Activated naive CD4-positive, alpha-beta T cell treated with anti-CD3 and anti-CD28 coated beads, Interleukin-2, amount 50 U/mL, for 24 hours (primary cell): ENCODE data around the gene CCDC177.

ENCODE experiments used
- H3K27ac Mint-ChIP-seq: one replicate; pipeline ENCODE4 v1.8.0; 2021; ENCODE audit warnings: mild to moderate bottlenecking, mixed read lengths
- H3K27me3 Mint-ChIP-seq: one replicate; pipeline ENCODE4 v1.8.0; 2021; ENCODE audit warnings: mixed read lengths
- H3K36me3 Mint-ChIP-seq: one replicate; pipeline ENCODE4 v1.8.0; 2021; ENCODE audit warnings: mixed read lengths
- H3K4me1 Mint-ChIP-seq: one replicate; pipeline ENCODE4 v1.8.0; 2021; ENCODE audit warnings: mixed read lengths
- H3K4me3 Mint-ChIP-seq: one replicate; pipeline ENCODE4 v1.8.0; 2021; ENCODE audit warnings: mild to moderate bottlenecking, mixed read lengths
- H3K9me3 Mint-ChIP-seq: one replicate; pipeline ENCODE4 v1.8.0; 2021; ENCODE audit warnings: mixed read lengths

Gene CCDC177

DNA sequence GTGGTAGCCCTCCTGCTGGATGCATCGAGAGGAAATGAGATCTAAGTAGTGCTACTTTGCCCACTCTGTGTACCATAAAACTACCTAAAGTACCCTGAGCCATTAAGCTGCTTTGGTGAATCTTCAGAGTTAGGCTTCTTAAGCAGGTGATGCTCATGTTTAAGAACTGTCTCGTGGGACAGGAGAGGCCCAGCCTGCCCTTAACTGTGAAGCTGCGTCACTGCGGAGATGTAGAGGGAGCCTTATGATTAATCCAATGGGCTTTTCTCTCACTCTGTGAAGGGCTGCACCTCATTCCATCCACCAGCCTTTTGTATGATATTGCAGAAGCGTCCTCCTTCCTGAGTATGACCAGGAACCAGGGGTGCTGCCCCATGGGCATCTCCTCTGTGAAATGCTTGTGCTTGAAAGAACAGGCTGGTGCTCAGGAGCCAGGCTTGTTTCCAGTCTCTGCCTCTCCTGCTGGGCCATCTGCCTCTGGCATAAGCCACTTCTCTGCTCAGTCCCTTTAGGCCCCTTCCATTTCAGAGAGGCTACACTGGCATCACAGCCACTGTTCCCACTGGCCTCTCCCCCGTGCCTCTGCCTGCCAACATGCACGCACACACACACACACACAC lies 6.8 kb upstream of the CCDC177 start:
- Mint-ChIP-seq H3K9me3 (no peaks in the 10 kb centered on the region), H3K27me3 (peaks cover 4% of the 10 kb centered on the region), H3K4me1 (no peaks in the 10 kb centered on the region), H3K27ac (no peak overlapping the region), H3K36me3 (no peaks in the 10 kb centered on the region), H3K4me3 (no peak overlapping the region)

DNA sequence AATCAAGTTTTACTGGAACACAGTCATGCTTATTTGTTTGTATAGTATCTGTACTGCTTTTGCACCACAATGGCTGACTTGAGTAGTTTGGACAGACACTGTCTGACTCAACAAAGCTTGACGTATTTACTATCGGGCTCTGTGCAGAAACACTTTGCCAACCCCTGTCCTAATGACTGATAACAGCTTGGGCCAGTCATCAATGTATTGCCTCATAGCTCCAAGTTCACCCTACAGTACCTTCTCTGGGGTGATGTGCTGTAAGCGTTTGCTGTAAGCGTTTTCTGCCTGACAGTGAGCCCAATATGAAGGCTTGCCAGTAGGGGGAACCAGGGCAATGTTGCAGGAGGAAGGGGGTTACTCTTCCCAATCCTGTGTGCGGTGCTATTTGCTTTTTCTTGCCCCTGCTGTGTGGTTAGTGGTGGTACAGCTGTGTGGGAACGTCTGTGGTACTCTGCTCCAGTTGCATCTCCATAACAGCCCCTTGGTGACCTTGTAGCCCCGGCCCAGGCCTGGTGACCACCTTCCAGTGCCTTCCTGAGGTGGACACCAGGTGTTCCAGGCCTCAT lies 5.4 kb upstream of the CCDC177 start:
- no peaks in the 10 kb centered on the region for H3K4me1 Mint-ChIP-seq
- H3K27me3 Mint-ChIP-seq = peaks cover 11% of the 10 kb centered on the region
- no peak overlapping the region for H3K27ac Mint-ChIP-seq
- H3K36me3 Mint-ChIP-seq = no peaks in the 10 kb centered on the region
- H3K4me3 Mint-ChIP-seq = no peak overlapping the region
- no peaks in the 10 kb centered on the region for H3K9me3 Mint-ChIP-seq

GRCh38 chr14:69579476-69579875 lies 4.8 kb upstream of the CCDC177 start:
- Mint-ChIP-seq H3K4me3 (no peak overlapping the region), H3K36me3 (no peaks in the 10 kb centered on the region), H3K27ac (no peak overlapping the region), H3K27me3 (peaks cover 15% of the 10 kb centered on the region), H3K9me3 (no peaks in the 10 kb centered on the region), H3K4me1 (peaks cover 4% of the 10 kb centered on the region)

- Mint-ChIP-seq H3K9me3 (no peaks in the 10 kb centered on the region), H3K4me1 (peaks cover 10% of the 10 kb centered on the region), H3K27ac (no peak overlapping the region), H3K4me3 (peak overlapping the region; percentile 96), H3K27me3 (peaks cover 32% of the 10 kb centered on the region), H3K36me3 (no peaks in the 10 kb centered on the region)
Measured at GRCh38 chr14:69574954-69575295, 254 bp upstream of the CCDC177 start.

GRCh38 chr14:69573831-69574262 lies 824 bp downstream of the CCDC177 start:
- H3K4me3 Mint-ChIP-seq = peak overlapping the region; percentile 96
- H3K4me1 Mint-ChIP-seq = peaks cover 10% of the 10 kb centered on the region
- no peaks in the 10 kb centered on the region for H3K36me3 Mint-ChIP-seq
- no peak overlapping the region for H3K27ac Mint-ChIP-seq
- H3K9me3 Mint-ChIP-seq = no peaks in the 10 kb centered on the region
- peaks cover 39% of the 10 kb centered on the region for H3K27me3 Mint-ChIP-seq

- no peak overlapping the region for H3K27ac Mint-ChIP-seq
- peak overlapping the region; percentile 96 for H3K4me3 Mint-ChIP-seq
- H3K4me1 Mint-ChIP-seq = peaks cover 10% of the 10 kb centered on the region
- H3K27me3 Mint-ChIP-seq = peaks cover 43% of the 10 kb centered on the region
- H3K9me3 Mint-ChIP-seq = no peaks in the 10 kb centered on the region
- no peaks in the 10 kb centered on the region for H3K36me3 Mint-ChIP-seq
Measured at GRCh38 chr14:69573205-69573830, 1.4 kb downstream of the CCDC177 start.

GRCh38 chr14:69572841-69573135 lies 1.9 kb downstream of the CCDC177 start:
- H3K36me3 Mint-ChIP-seq = no peaks in the 10 kb centered on the region
- peak overlapping the region; percentile 15 for H3K4me3 Mint-ChIP-seq
- peaks cover 10% of the 10 kb centered on the region for H3K4me1 Mint-ChIP-seq
- H3K27me3 Mint-ChIP-seq = peaks cover 47% of the 10 kb centered on the region
- no peak overlapping the region for H3K27ac Mint-ChIP-seq
- H3K9me3 Mint-ChIP-seq = no peaks in the 10 kb centered on the region

DNA sequence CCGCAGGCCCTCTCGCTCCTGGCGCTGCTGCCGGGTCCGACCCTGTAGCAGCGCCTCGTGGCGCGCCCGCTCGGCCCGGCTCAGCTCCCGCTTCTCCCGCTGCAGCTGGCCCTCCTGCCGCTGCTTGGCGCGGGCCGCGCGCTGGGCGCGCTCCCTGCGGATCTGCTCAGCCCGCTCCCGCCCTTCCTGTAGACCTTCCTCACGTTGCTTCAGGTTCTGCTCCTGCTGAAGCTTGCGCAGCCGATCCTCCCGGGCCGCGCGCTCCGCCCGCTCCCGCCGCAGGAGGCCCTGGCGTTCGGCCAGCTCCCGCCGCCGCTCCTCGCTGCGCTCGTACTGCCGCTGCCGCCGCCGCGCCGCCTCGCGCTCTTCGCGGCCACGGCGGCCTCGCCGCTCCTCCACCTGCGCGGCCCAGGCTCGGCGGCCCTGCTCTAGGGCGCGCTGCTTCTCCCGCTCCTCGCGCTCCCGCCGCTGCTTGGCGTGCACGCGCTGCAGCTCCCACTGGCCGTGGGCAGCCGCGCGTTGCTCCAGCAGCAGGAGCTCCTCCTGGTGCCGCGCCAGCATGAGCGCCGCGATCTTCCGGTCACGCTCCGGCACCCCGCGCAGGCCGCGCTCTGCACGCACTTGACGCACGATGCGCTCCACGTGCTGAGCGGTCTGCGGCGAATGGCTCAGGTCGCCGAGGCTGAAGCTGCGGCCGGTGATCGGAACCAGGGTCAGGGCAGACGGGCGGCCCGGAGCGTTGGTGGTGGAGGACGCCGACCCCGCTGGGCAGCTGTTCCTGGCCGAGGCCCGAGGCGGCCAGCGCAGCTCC lies 2.4 kb downstream of the CCDC177 start:
- H3K4me3 Mint-ChIP-seq = peak overlapping the region; percentile 15
- no peaks in the 10 kb centered on the region for H3K9me3 Mint-ChIP-seq
- H3K27ac Mint-ChIP-seq = no peak overlapping the region
- H3K4me1 Mint-ChIP-seq = peaks cover 10% of the 10 kb centered on the region
- H3K36me3 Mint-ChIP-seq = no peaks in the 10 kb centered on the region
- peaks cover 48% of the 10 kb centered on the region for H3K27me3 Mint-ChIP-seq

DNA sequence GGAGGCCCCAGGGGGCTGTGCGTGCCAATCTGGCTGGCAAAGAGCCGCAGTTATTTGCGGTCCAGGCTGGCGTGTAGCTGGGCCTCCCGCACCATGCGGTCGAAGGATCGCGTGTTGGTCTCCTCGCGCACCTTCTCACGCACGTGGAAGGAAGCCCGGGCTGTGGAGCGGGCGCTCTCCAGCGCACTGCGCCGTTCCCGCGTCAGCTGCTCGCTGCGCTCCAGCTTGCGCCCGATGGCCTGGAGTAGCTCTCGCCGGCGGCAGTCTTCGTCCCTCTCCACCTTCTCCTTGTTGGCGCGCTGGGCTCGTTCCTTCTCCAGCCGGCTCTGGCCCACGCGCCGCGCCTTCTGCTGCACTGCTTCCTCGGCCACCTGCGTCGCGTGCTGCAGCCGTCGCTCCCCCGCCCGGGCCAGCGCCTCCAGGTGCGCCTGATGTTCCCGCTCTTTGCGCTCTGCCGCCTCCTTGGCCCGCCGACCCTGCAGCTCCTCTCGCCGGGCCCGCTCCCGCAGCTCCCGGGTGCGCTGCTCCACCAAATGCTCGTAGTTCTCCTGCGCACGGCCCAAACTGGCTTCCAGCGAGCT lies 3.1 kb downstream of the CCDC177 start:
- Mint-ChIP-seq H3K27me3 (peaks cover 49% of the 10 kb centered on the region), H3K27ac (no peak overlapping the region), H3K9me3 (no peaks in the 10 kb centered on the region), H3K4me3 (no peak overlapping the region), H3K36me3 (no peaks in the 10 kb centered on the region), H3K4me1 (peaks cover 10% of the 10 kb centered on the region)

- Mint-ChIP-seq H3K36me3 (no peaks in the 10 kb centered on the region), H3K9me3 (no peaks in the 10 kb centered on the region), H3K27ac (no peak overlapping the region), H3K4me3 (peak overlapping the region; percentile 23), H3K27me3 (peaks cover 44% of the 10 kb centered on the region), H3K4me1 (peaks cover 10% of the 10 kb centered on the region)
Measured at GRCh38 chr14:69570836-69571330, 3.8 kb downstream of the CCDC177 start.

- peaks cover 10% of the 10 kb centered on the region for H3K4me1 Mint-ChIP-seq
- H3K27ac Mint-ChIP-seq = no peak overlapping the region
- H3K36me3 Mint-ChIP-seq = no peaks in the 10 kb centered on the region
- no peaks in the 10 kb centered on the region for H3K9me3 Mint-ChIP-seq
- H3K27me3 Mint-ChIP-seq = peaks cover 42% of the 10 kb centered on the region
- H3K4me3 Mint-ChIP-seq = no peak overlapping the region
Measured at GRCh38 chr14:69569859-69570258, 4.8 kb downstream of the CCDC177 start.

DNA sequence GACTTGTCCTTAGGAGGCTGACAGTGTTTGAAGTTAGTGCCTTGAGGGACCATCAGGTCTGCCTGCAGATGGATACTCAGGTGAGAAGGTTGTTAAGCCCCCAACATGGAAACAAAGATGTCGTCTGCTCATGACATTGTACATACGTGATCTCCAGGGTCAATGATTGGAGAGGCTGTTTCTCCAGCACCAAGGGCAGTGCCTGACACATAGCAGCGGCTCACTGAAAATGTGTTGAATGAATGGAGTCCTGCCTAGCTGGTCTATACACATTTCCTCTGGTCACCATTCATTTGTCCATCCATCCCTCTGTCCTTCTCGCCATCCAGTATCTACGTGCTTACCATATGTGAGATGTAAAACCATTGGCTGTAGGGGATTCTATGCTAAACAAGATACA lies 7.1 kb downstream of the CCDC177 start:
- Mint-ChIP-seq H3K4me1 (no peaks in the 10 kb centered on the region), H3K27ac (no peak overlapping the region), H3K27me3 (peaks cover 36% of the 10 kb centered on the region), H3K9me3 (no peaks in the 10 kb centered on the region), H3K4me3 (no peak overlapping the region), H3K36me3 (no peaks in the 10 kb centered on the region)

DNA sequence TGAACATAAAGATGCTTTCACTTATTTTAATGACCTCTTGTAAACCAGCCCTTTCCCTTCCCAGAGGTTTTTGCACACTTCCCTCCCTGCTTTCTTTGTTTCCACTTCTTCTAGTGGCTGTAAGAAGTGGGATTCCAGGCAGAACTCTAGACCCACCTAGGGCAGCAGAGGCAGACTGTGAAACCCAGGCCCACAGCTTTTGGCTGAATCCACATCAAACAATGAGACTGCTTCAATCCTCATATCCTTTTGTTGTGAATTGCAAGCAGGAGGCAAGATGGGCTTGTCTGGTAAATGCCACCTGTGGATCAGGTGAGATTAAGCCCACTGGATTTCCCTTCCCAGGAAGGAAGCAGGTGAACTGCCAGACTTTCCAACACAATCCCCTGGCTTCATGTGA lies 12.8 kb downstream of the CCDC177 start:
- Mint-ChIP-seq H3K27ac (no peak overlapping the region), H3K9me3 (no peaks in the 10 kb centered on the region), H3K4me1 (no peaks in the 10 kb centered on the region), H3K4me3 (no peak overlapping the region), H3K36me3 (no peaks in the 10 kb centered on the region), H3K27me3 (peaks cover 16% of the 10 kb centered on the region)

- H3K36me3 Mint-ChIP-seq = no peaks in the 10 kb centered on the region
- H3K9me3 Mint-ChIP-seq = no peaks in the 10 kb centered on the region
- no peaks in the 10 kb centered on the region for H3K4me1 Mint-ChIP-seq
- peaks cover 16% of the 10 kb centered on the region for H3K27me3 Mint-ChIP-seq
- H3K4me3 Mint-ChIP-seq = no peak overlapping the region
- no peak overlapping the region for H3K27ac Mint-ChIP-seq
Measured at GRCh38 chr14:69560826-69561225, 13.8 kb downstream of the CCDC177 start.

- Mint-ChIP-seq H3K36me3 (no peaks in the 10 kb centered on the region), H3K4me1 (no peaks in the 10 kb centered on the region), H3K27ac (no peak overlapping the region), H3K27me3 (peaks cover 12% of the 10 kb centered on the region), H3K4me3 (no peak overlapping the region), H3K9me3 (no peaks in the 10 kb centered on the region)
Measured at GRCh38 chr14:69559581-69560011, 15.1 kb downstream of the CCDC177 start.

DNA sequence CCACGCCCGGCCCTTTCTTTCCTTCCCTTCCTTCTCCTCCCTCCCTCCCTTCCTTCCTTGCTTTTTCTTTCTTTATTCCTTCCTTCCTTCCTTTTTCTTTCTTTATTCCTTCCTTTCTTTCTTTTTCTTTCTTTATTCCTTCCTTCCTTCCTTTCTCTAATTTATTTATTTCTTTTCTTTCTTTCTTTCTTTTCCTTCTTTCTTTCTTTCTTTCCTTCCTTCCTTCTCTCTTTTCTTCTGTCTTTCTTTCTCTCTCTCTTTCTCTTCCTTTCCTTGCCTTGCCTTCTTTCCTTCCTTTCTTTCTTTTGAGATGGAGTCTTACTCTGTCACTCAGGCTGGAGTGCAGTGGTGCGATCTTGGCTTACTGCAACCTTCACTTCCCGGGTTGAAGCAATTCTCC lies 15.9 kb downstream of the CCDC177 start:
- peaks cover 14% of the 10 kb centered on the region for H3K27me3 Mint-ChIP-seq
- no peak overlapping the region for H3K27ac Mint-ChIP-seq
- H3K4me1 Mint-ChIP-seq = no peaks in the 10 kb centered on the region
- H3K36me3 Mint-ChIP-seq = no peaks in the 10 kb centered on the region
- H3K4me3 Mint-ChIP-seq = no peak overlapping the region
- H3K9me3 Mint-ChIP-seq = no peaks in the 10 kb centered on the region
